Activated CD4-positive, alpha-beta memory T cell treated with anti-CD3 and anti-CD28 coated beads, Interleukin-2, amount 10 ng/mL, durations not matched to agents 7 days and 5 days (primary cell): ENCODE results near the gene CNR2. TPM values are rescaled to one million over a fixed set of nuclear protein-coding genes. Genes with fewer than 3 reads are reported as not detected.
"Not testable (repeated sequence)": the region's sequence is repeated elsewhere in the genome, so short reads cannot be mapped to it uniquely, and the experiment has no call there.

Source experiments
- CTCF ChIA-PET: fragments of 350-600 bp; sonication (Branson Sonifier 250); formaldehyde crosslinking; loops from one replicate; lab custom pipeline; 2021; ENCODE audit warnings: antibody characterized with exemption, inconsistent platforms; lab: Charles Lee
- POLR2A ChIA-PET: fragments of 350-600 bp; sonication (Branson Sonifier 250); formaldehyde crosslinking; loops from one replicate; lab custom pipeline; 2021; ENCODE audit warnings: antibody characterized with exemption; lab: Charles Lee
- DNase-seq: peaks from one replicate; pipeline ENCODE4 v3.0.0-alpha.2; 2020
- H3K27ac Mint-ChIP-seq: one replicate; pipeline ENCODE4 v1.8.0; 2021; ENCODE audit warnings: mild to moderate bottlenecking, mixed read lengths
- H3K27me3 Mint-ChIP-seq: one replicate; pipeline ENCODE4 v1.8.0; 2021; ENCODE audit warnings: mixed read lengths
- H3K36me3 Mint-ChIP-seq: one replicate; pipeline ENCODE4 v1.8.0; 2021; ENCODE audit warnings: low read depth, mixed read lengths
- H3K4me1 Mint-ChIP-seq: one replicate; pipeline ENCODE4 v1.8.0; 2021; ENCODE audit warnings: mixed read lengths
- H3K4me3 Mint-ChIP-seq: one replicate; pipeline ENCODE4 v1.8.0; 2021; ENCODE audit warnings: mild to moderate bottlenecking, mixed read lengths
- H3K9me3 Mint-ChIP-seq: one replicate; pipeline ENCODE4 v1.8.0; 2021; ENCODE audit warnings: mixed read lengths
- total RNA-seq, 2 experiments: library from RNA; stranded (reverse); gene quantifications; one replicate each; pipeline ENCODE4 v1.2.3, GENCODE V29; 2021

CNR2 gene
- total RNA-seq, 2 experiments from 2014 or later = 0.08 TPM; not detected in 1

GRCh38 chr1:23867895-23868556, 45.1 kb downstream of the CNR2 start, which contains the start of gene FUCA1:
Gene FUCA1, minus strand, starts transcription at chr1:23868290. Its CDS starts 4 bp downstream, at chr1:23868286.
- Mint-ChIP-seq H3K36me3 (peaks cover 5% of the 10 kb centered on the region), H3K4me3 (peak within 1 kb of the TSS; percentile 78), H3K27me3 (peaks cover 5% of the 10 kb centered on the region), H3K27ac (peak within 1 kb of the TSS; percentile 11), H3K9me3 (no peaks in the 10 kb centered on the region), H3K4me1 (peaks cover 18% of the 10 kb centered on the region)
- ChIA-PET POLR2A (interaction anchor here (0.8 to 1.3 kb wide), 3 partner anchors 43 to 90 kb away, joined by 3 to 4 read pairs (median 4); partner anchors contain the start of gene HMGCL), CTCF (interaction anchor here (0.8 to 2.1 kb wide), 6 partner anchors 29 to 96 kb away, joined by 3 to 23 read pairs (median 4); no protein-coding TSS in a partner anchor)
- peak; percentile 93 for DNase-seq

- POLR2A ChIA-PET = interaction anchor here (1.0 to 1.3 kb wide), 2 partner anchors 43 to 57 kb away, joined by 4 read pairs; partner anchors contain the start of gene HMGCL
- no peaks in the 10 kb centered on the region for H3K9me3 Mint-ChIP-seq
- H3K36me3 Mint-ChIP-seq = peaks cover 5% of the 10 kb centered on the region
- CTCF ChIA-PET = interaction anchor here (0.8 to 2.1 kb wide), 2 partner anchors 57 to 60 kb away, joined by 3 to 23 read pairs; no protein-coding TSS in a partner anchor
- H3K4me3 Mint-ChIP-seq = peak overlapping the region; percentile 78
- peaks cover 18% of the 10 kb centered on the region for H3K4me1 Mint-ChIP-seq
- DNase-seq = no peak
- no peak overlapping the region for H3K27ac Mint-ChIP-seq
- H3K27me3 Mint-ChIP-seq = peaks cover 5% of the 10 kb centered on the region
These were observed 45.6 kb downstream of the CNR2 start for GRCh38 chr1:23867542-23867894.

GRCh38 chr1:23865543-23865930, 47.6 kb downstream of the CNR2 start:
- peaks cover 5% of the 10 kb centered on the region for H3K36me3 Mint-ChIP-seq
- no peak for DNase-seq
- H3K27ac Mint-ChIP-seq = no peak overlapping the region
- CTCF ChIA-PET = interaction anchor here (1.3 kb wide), 1 partner anchor 56 kb away, joined by 3 read pairs; no protein-coding TSS in a partner anchor
- no peak overlapping the region for H3K4me3 Mint-ChIP-seq
- peaks cover 5% of the 10 kb centered on the region for H3K27me3 Mint-ChIP-seq
- peaks cover 18% of the 10 kb centered on the region for H3K4me1 Mint-ChIP-seq
- POLR2A ChIA-PET = no interaction called here
- H3K9me3 Mint-ChIP-seq = no peaks in the 10 kb centered on the region

- H3K27ac Mint-ChIP-seq = no peak overlapping the region
- H3K4me3 Mint-ChIP-seq = no peak overlapping the region
- peaks cover 18% of the 10 kb centered on the region for H3K4me1 Mint-ChIP-seq
- peaks cover 5% of the 10 kb centered on the region for H3K36me3 Mint-ChIP-seq
- ChIA-PET POLR2A (no interaction called here), CTCF (interaction anchor here (1.3 kb wide), 1 partner anchor 55 kb away, joined by 3 read pairs; no protein-coding TSS in a partner anchor)
- DNase-seq = no peak
- H3K27me3 Mint-ChIP-seq = peaks cover 5% of the 10 kb centered on the region
- H3K9me3 Mint-ChIP-seq = no peaks in the 10 kb centered on the region
These were observed 48.2 kb downstream of the CNR2 start for GRCh38 chr1:23864801-23865542.

- no peak for DNase-seq
- Mint-ChIP-seq H3K36me3 (peaks cover 5% of the 10 kb centered on the region), H3K27me3 (no peaks in the 10 kb centered on the region), H3K4me3 (no peak overlapping the region), H3K27ac (no peak overlapping the region), H3K4me1 (peaks cover 9% of the 10 kb centered on the region), H3K9me3 (no peaks in the 10 kb centered on the region)
- POLR2A ChIA-PET = interaction anchor here (0.6 kb wide), 1 partner anchor 17 kb away, joined by 3 read pairs; no protein-coding TSS in a partner anchor
- CTCF ChIA-PET = interaction anchor here (1.3 to 1.8 kb wide), 2 partner anchors 54 to 85 kb away, joined by 3 read pairs; no protein-coding TSS in a partner anchor
These were observed 50.5 kb downstream of the CNR2 start for GRCh38 chr1:23862640-23863039.

- Mint-ChIP-seq H3K36me3 (no peaks in the 10 kb centered on the region), H3K4me1 (peaks cover 7% of the 10 kb centered on the region), H3K27me3 (no peaks in the 10 kb centered on the region), H3K4me3 (no peak overlapping the region), H3K27ac (no peak overlapping the region), H3K9me3 (no peaks in the 10 kb centered on the region)
- DNase-seq = no peak
- ChIA-PET CTCF (interaction anchor here (0.7 to 3.0 kb wide), 4 partner anchors 44 to 189 kb away, joined by 3 to 18 read pairs (median 8); no protein-coding TSS in a partner anchor), POLR2A (interaction anchor here (1.0 kb wide), 1 partner anchor 29 kb away, joined by 4 read pairs; the partner anchor contains the start of gene HMGCL)
These were observed 58.6 kb downstream of the CNR2 start for GRCh38 chr1:23854568-23854967.

GRCh38 chr1:23853124-23853523, 60.0 kb downstream of the CNR2 start:
- not testable (repeated sequence) for H3K4me3 Mint-ChIP-seq

GRCh38 chr1:23851406-23851805, 61.8 kb downstream of the CNR2 start:
- DNase-seq, H3K27ac Mint-ChIP-seq, CTCF ChIA-PET, H3K27me3 Mint-ChIP-seq, H3K9me3 Mint-ChIP-seq, H3K4me3 Mint-ChIP-seq, POLR2A ChIA-PET, H3K4me1 Mint-ChIP-seq: not testable (repeated sequence)
- H3K36me3 Mint-ChIP-seq = peaks cover 15% of the 10 kb centered on the region

More at GRCh38 chr1:23853124-23853523, 60.0 kb downstream of the CNR2 start:
- POLR2A ChIA-PET, H3K4me1 Mint-ChIP-seq, H3K27ac Mint-ChIP-seq, H3K9me3 Mint-ChIP-seq, H3K27me3 Mint-ChIP-seq, CTCF ChIA-PET, H3K36me3 Mint-ChIP-seq, DNase-seq: not testable (repeated sequence)

GRCh38 chr1:23848673-23849616, 64.2 kb downstream of the CNR2 start:
- peaks cover 24% of the 10 kb centered on the region for H3K36me3 Mint-ChIP-seq
- H3K4me3 Mint-ChIP-seq = no peak overlapping the region
- H3K27me3 Mint-ChIP-seq = no peaks in the 10 kb centered on the region
- H3K9me3 Mint-ChIP-seq = peaks cover 7% of the 10 kb centered on the region
- no peak for DNase-seq
- no peaks in the 10 kb centered on the region for H3K4me1 Mint-ChIP-seq
- ChIA-PET POLR2A (no interaction called here), CTCF (interaction anchor here (1.1 kb wide), 1 partner anchor 10 kb away, joined by 6 read pairs; no protein-coding TSS in a partner anchor)
- H3K27ac Mint-ChIP-seq = no peak overlapping the region

GRCh38 chr1:23847482-23848095, 65.6 kb downstream of the CNR2 start:
- H3K27ac Mint-ChIP-seq, H3K27me3 Mint-ChIP-seq, H3K4me1 Mint-ChIP-seq, POLR2A ChIA-PET, DNase-seq, H3K4me3 Mint-ChIP-seq, CTCF ChIA-PET, H3K9me3 Mint-ChIP-seq: not testable (repeated sequence)
- peaks cover 24% of the 10 kb centered on the region for H3K36me3 Mint-ChIP-seq

GRCh38 chr1:23845163-23845562, 68.0 kb downstream of the CNR2 start:
- Mint-ChIP-seq H3K36me3 (peaks cover 24% of the 10 kb centered on the region), H3K9me3 (peaks cover 7% of the 10 kb centered on the region), H3K27ac (no peak overlapping the region), H3K27me3 (peaks cover 7% of the 10 kb centered on the region), H3K4me1 (no peaks in the 10 kb centered on the region), H3K4me3 (no peak overlapping the region)
- ChIA-PET POLR2A (no interaction called here), CTCF (interaction anchor here (2.4 kb wide), 1 partner anchor 35 kb away, joined by 12 read pairs; no protein-coding TSS in a partner anchor)
- DNase-seq = no peak
